Stimulated activated CD4-positive, alpha-beta T cell treated with anti-CD3 and anti-CD28 coated beads, Interleukin-1b, Interleukin-23, amount 100 ng/mL, for 4 hours (primary cell): Measurements from ENCODE around the gene SND1.

Experiments
- DNase-seq, 2 donors: peaks; one replicate each; pipeline ENCODE4 v3.0.0-alpha.2; 2020; ENCODE audit warnings: low read depth in 2 of 2

Gene SND1

GRCh38 chr7:127730658-127731276 is 78.8 kb downstream of the SND1 start:
- DNase-seq, result no peak

GRCh38 chr7:127731431-127732080 is 79.6 kb downstream of the SND1 start:
- no peak for DNase-seq

- DNase-seq, result no peak
These were observed 80.3 kb downstream of the SND1 start for GRCh38 chr7:127732306-127732705.

DNA sequence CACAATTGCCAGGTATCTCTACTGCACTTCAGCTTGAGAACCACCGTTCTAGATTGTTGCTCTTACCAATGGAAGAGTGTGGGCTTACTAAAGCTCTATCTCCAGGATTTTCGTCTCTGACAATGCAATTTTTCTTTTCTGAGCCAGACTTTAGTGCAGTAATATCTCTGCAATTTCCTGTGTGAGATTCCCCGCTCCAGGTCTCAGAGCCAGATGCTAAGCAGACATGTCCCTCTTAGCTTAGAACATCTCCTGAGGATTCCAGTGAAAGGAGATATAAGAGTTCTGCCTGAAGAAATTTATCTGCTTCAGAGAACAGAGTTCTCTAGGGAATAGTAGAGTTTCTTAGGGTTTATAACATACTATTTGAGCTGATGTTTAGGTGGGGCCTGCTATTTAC is 82.0 kb downstream of the SND1 start:
- DNase-seq, result no peak

- no peak for DNase-seq
These were observed 84.5 kb downstream of the SND1 start for GRCh38 chr7:127736511-127736910.

GRCh38 chr7:127738859-127739258 is 86.9 kb downstream of the SND1 start:
- no peak for DNase-seq

DNA sequence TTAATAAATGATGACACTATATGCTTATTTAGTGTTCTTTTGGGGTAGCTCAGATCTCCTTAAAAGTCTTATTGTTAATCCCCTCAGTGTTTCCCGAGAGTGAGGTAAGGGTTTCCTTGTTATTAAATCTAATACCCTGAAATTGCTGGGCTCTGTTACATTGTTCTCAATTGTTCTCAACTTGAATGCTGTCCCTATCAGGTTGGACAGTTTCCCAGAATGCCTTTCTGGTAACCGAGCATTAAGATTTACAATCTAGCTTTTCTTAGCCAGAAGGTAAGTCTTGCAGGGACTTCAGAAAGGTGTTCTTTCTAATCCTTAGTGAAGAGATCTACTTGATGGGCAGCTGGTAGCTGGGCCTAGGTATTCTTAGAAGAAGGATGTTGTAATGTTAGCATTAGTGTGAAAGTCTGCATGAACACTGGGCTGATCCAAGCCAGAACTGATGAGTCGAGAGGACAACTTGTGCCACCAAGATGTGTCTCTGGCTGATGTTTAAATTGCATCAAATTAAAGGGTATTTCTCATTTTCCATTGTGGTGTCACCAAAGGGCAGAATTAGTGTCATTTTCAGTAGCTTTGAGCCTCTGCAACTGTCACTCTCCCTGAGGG is 89.9 kb downstream of the SND1 start:
- no peak for DNase-seq

DNA sequence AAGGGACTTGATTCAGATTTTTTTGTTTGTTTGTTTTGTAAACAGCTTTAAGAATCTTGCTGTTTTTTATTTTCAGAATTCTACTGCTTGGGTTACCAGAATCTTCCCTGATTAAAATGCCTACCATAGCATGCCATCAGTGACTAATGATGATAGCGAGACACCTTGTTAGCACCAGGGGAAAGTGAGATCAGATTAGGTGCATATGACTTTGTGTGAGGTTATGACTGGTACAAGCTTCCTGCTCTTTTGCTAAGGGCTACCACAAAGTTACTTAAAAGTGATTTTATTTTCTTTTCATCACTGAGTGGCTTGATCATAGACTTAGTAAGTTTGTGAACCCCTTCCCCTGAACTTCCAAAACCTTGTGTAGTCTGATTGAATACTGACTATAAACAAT is 93.5 kb downstream of the SND1 start:
- no peak for DNase-seq

DNA sequence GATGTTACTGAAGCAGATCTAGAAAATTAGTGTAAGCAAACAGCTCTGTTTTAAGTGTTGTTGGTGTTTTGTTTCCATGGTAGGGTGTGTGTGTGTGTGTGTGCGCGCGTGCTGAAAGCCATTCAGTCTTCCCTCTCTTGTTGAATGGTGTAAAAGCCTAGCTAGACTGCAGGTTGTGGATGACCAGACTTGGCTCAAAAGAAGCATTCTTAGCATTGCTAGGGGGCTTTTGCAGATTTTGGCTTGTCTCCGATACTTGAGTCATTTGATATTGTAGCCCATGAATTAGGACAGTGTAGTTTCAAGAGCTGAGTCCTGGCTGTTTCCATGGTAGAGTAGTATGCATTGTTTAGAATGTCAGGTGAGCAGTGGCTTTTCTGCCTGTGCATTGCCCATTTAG is 99.1 kb downstream of the SND1 start:
- DNase-seq, result no peak

- DNase-seq, result no peak
These were observed 99.8 kb downstream of the SND1 start for GRCh38 chr7:127751490-127752448.

DNA sequence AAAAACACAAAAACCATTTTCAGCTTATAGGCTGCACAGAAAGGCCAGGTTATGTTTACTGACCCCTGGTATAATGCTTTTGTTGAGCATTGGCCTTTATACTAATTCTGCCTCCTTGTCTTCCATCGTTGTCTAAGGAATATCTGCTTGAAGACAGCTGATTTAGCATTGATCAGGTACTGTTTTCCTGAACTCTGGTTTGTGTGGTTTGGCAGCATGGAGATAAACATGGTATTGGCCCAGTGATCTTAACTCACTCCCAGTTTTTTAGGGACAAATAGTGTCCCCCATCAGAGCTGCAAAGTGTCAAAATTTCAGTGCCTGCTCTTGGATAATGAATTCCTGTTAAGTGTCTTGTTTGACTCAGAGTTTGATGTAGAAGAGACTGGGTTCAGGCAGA is 100.8 kb downstream of the SND1 start:
- no peak for DNase-seq

GRCh38 chr7:127754457-127754856 is 102.5 kb downstream of the SND1 start:
- no peak for DNase-seq

DNA sequence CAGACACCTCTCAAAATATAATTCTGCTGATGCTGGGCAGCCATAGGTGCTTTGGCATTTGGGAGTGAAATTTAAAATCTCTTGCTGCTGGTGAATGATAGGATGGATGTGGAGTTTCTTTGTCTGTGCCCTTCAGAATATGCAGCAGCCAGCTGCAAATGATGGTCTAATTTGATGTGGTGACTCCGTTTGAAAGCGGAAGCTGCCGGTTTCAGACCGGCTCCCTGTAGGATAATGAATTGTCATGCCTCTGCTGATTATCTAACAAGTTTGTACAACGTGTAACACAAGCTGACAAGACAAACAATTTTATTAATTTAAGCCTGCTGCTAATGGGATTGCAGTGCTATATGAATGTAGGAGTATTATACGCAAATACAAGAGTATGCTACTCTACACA is 103.5 kb downstream of the SND1 start:
- DNase-seq, result no peak

DNA sequence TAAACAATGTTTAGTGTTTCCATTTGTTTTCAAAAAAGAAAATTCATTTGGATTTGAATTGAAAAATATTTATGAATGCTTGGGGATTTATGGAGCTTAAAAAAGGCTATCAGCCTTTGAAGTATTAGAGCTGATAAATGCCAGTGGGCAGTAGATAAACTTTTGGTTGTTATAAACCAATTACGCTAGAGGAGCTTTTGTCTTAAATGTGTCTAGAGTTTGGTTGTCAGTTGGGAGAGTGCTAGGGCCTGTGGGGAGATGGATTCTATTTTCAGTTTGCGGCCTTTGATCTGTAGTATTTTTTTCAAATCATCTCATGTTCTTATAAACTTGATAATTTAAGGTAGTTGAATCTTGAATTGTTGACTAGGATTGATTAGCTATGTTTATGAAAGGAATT is 104.0 kb downstream of the SND1 start:
- no peak for DNase-seq

GRCh38 chr7:127758105-127758504 is 106.1 kb downstream of the SND1 start:
- no peak for DNase-seq

DNA sequence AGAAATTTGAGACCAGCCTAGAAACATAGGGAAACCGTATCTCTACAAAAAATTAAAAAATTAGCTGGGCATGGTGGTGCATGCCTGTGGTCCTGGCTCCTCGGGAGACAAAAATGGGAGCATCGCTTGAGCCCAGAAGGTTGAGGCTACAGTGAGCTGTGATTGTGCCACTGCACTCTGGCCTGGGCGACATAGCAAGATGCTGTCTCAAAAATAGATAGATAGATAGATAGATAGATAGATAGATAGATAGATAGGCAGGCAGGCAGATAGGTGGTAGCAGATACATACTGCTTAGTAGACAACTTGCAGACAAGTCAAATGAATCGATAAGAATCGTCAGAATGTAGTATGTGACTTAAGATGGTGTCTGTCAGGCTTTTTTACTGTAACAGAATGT is 106.9 kb downstream of the SND1 start:
- DNase-seq, result no peak

- no peak for DNase-seq
These were observed 108.0 kb downstream of the SND1 start for GRCh38 chr7:127759945-127760421.

GRCh38 chr7:127760436-127761031 is 108.5 kb downstream of the SND1 start:
- no peak for DNase-seq

DNA sequence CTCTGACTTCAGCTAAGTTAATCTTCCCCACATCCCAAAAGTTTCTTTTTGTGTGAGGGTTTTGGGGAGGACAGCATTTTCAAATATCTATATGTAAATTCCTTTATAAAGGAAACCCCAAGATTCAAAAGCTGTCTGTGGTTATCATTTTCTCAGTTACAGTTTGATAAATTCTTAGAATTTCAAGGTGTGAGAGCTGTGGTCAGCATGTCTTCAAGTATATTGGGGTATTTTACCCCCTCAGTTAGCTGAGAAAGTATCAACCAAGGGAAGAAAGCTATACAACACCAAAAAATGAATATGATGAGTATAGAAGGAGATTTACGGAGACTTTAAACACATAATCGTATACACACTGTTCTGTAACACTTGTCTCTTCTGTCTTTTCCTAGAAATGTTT is 109.2 kb downstream of the SND1 start:
- no peak for DNase-seq

GRCh38 chr7:127764681-127765080 is 112.7 kb downstream of the SND1 start:
- DNase-seq, result no peak

DNA sequence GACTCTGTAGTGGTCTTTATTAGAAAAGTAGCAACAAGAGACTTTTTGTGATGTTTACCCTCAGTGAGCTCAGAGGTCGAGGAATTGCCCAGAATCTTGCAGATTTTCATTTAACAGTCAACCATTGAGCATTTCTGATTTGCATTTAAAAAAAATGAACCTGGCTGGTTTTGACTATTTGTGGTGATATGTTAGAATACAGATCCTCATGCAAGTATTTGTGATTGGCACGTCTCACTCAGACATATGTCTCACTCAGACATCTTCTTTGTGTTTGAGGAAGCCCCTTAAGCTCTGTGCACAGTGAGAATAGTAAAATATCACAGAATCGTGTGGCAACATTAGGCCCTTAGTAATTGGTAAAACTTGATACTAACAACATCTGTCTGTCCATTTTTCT is 113.2 kb downstream of the SND1 start:
- no peak for DNase-seq
